ENCODE measurements around the gene NSRP1.
"Not testable (repeated sequence)": the region's sequence is repeated elsewhere in the genome, so short reads cannot be mapped to it uniquely, and the experiment has no call there.

NSRP1 gene, protein sequence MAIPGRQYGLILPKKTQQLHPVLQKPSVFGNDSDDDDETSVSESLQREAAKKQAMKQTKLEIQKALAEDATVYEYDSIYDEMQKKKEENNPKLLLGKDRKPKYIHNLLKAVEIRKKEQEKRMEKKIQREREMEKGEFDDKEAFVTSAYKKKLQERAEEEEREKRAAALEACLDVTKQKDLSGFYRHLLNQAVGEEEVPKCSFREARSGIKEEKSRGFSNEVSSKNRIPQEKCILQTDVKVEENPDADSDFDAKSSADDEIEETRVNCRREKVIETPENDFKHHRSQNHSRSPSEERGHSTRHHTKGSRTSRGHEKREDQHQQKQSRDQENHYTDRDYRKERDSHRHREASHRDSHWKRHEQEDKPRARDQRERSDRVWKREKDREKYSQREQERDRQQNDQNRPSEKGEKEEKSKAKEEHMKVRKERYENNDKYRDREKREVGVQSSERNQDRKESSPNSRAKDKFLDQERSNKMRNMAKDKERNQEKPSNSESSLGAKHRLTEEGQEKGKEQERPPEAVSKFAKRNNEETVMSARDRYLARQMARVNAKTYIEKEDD

DNA sequence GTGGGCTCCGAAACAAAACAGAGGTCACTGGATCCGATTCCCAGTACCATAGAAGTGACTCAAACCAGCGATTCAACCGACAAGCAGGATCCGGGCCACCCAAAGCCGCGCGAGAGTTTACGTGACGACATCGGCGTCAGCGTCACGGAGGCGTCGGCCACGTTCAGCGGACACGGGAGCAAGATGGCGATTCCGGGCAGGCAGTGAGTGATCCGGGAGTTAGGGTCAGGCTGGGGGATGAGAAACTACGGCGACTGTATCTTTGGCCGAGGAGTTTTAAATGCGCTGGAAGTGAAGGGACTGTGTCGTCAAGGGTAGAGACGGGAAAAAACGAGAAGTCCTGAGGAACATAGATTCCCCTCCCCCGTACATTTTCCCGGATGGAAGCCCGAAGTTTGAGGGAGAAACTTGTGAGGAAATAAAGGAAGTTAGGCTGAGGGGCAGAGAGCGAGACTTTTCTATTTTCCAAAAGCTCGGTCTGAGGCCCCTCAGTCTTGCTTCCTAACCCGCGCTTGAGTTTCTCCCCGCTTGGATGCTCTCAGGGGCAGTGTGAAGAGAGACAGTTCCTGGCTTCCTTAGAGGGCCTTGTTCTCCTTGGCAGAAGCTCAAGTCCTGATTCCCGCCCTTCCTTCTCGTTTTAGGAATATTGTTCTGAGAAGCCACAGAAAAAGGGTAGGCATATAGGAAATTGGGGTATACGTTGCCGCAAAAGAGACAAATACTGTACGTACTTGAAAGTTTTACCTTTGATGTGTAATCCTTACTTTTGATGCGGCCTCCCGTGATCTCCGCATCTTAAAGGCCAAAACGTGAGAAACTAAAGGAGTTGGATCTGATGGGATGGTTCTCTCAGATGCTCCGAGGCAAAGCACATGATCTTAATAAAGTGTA is at the start of gene NSRP1:
NSRP1 (plus strand) TSS at position 156 of the 891 bp plus-strand sequence; CDS start at position 184, 28 bp downstream.
- peak; percentile 90 to 95 for DNase-seq

DNA sequence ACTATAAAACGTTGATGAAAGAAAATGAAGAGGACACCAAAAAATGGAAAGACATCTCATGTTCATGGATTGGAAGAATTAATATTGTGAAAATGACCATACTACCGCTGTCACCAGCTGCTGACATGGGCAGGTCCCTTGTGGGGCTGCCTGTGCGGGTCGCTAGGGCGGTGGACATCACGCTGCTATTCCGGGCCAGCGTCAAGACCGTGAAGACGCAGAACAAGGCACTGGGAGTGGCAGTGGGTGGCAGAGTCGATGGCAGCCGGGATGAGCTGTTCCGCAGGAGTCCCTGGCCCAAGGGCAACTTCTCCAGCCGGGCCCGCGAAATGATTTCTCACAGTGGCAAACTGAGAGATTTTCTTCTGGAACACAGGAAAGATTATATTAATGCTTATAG is 48.2 kb upstream of the NSRP1 start:
- DNase-seq, result no peak

- no peak for DNase-seq
Measured at GRCh38 chr17:30074254-30074653, 42.4 kb upstream of the NSRP1 start.

- DNase-seq, result no peak
Measured at GRCh38 chr17:30074730-30075129, 41.9 kb upstream of the NSRP1 start.

DNA sequence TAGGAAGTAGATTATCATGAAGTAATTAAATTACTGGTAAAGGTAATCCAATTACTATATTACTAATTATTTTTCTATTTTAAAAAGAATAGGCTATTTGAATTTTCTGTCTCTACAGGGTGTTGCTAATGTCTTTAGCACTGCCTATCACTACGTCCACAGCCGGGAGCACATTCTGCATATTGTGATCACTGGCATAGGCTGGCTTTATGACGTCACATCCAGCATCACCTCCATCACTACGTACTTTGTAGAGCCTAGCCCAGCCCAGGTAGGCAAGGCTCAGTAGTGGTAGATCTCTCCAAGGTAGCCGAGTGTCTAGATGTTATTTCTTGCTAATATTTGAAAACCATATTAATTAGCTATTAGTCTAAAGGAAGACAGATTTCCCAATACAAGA is 33.8 kb upstream of the NSRP1 start:
- DNase-seq, result no peak

- no peak for DNase-seq
Measured at GRCh38 chr17:30084788-30085187, 31.8 kb upstream of the NSRP1 start.

DNA sequence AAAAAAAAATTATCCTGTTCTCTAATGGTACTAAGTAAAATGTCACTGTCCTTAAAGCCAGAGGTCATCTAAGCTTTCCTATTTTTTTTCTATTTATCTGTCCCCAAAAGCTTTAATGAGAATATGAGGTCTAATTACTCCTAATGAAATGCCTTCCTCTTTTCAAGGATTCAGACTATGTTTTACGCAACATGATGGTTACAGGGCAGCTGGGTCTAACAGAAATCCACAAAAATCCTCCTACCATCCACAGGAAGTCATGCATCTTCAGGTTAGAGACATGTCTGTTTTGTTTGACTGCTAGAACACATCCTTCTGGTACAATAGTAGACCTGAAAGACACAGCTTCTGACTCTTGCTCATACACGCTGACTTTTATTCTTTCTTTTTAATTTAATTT is 29.7 kb upstream of the NSRP1 start:
- no peak for DNase-seq

- not testable (repeated sequence) for DNase-seq
Measured at GRCh38 chr17:30087431-30087830, 29.2 kb upstream of the NSRP1 start.

- DNase-seq, result no peak
Measured at GRCh38 chr17:30091121-30091670, 25.4 kb upstream of the NSRP1 start.

DNA sequence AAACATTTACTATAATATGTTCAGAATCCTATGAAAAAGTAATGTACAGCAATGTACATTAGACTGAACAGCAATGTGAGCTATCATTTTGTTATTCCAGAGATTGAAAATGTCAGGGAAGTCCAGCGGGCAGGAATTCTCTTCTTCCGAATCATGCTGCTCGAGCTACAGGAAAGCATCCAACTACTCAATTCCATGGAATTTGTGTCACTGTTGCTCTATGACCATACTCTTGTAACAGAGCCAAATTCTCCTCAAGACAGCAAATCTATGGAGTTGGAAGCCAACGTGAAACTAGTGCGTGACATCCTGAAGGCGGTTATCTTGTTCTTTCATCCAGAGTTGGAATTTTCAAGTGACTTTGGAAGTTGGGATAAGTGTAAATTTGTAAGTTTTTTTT is 24.8 kb upstream of the NSRP1 start:
- DNase-seq, result no peak

DNA sequence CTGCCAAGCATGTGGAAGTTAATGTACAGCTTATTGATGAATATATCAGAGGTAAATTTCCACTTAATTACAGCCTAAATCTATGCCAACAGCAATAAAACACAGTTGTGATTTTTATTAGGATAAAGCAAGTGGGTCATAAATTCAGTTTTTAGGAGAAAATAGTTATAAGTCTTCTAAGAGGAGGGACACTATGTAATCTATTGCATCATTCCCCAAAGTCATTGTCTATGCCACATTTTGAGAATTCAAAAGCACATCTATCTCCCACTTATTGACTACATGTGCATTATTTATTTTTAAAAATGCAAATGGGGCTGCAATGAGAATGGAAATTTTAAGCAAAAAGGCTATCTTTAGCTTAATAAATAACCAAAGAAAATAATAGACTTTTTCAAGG is 23.7 kb upstream of the NSRP1 start:
- DNase-seq, result no peak

DNA sequence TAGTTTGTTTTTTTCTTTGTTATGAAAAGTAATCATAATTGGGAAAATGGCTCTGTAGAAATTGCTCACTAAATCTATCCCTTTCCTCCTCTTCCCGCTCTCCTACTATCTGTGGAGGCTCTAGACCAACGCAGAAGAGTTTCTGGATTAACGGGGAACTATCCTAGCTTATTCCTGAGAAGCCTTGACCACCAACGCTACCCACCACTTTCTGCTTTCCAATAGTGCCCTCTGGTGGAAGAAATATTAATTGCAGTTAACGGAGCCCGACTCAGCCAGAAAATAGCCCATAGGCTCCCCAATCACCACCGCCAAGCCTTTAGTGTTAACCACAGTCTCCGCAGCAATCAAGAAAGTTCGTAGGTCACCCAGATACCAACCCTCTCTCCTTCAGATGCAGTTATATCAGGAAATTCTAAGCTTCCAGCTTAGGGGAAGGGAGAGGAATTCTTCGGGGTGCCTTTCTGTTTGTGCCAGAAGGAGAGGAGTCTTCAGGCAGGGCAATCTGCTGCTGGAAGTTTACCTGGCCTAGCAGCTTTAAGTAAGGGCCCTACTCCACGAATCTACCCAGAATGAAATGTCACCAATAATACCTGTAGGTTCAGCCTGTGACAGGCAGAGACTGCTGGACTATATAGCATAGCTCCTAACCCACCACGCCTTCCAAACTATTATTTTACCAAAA is 23.0 kb upstream of the NSRP1 start:
- peak; percentile 20 to 46 for DNase-seq

DNA sequence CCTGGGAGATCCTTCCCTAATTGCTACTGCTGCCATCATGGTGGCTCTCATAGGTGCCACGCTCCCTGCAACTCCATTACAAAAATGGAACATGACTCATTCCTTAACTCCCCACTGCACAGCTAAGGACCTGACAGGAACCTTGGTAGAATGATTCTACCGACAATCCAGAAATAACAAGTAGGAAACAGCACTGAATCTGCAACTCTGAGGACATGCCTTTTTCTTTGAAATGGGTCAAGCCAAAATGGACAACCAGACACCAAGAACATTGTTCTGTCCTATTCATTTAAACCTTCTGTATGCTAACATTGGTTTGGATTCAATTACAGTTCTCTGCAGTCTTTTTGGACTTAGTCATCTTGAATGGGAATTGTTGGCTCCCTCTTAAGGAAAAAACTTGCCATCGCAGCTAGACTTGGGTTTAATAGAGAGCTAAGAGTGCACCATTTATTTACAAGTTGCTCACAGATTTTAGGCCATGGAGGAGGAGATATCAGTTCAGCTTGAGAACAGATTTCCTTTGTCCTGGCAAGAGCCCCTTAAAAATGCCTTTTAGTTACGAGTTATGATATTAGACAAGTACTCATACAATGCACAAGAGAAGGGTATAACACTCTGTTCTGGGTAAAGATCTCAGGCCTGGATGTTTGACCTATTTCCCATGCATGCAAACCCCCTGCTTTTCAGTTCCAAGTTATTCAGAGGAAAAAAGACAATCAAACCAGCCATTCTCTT is 20.9 kb upstream of the NSRP1 start:
- peak in 1 of 2 donors; percentile 15 for DNase-seq

DNA sequence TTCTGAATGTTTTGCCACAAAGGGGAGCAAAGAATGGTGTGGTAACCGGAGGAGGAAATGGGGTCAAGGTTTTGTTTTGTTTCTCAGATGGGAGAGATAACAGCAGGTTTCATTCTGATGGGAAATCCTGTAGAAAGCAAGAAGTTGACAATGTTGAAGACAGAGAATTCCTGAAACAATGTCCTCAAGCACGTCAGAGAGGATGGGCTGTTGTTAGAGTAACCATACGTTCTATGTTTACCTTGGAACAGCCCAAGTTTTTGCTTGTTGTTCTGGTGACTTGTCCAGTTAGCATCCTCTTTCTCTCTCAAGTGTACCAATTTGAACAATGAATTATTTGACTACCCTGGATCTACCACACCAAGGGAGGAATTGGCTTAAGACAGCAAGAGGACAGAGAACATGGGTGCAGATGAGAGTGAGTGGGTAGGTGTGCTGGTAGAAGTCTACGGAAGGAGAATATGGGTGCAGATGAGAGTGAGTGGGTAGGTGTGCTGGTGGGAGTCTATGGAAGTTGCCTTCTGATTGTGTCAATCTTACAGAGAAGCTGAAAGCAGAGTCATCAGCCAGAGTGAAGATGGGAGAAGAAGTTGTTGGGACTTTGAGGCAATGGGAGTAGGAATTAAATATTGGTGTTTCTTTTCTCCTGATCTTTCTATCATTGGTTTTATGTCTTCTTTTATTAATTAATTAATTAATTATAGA is 14.8 kb upstream of the NSRP1 start:
- DNase-seq, result no peak

DNA sequence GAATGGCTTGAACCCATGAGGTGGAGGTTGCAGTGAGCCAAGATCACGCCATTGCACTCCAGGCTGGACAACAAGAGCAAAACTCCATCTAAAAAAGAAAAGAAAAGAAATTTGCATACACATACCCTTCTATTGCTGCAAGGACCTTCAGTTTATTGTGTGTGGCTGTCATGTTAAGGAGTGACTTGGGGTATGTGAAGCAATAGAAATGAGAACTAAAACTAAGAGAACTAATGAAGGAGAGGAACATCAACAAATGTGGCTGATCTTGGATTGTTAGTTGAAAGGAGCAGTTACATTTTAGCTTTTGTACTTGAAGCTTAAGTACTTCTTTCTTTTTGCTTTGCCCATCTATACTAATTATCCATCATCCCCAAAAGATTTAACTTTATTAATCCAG is 12.7 kb upstream of the NSRP1 start:
- DNase-seq, result no peak

DNA sequence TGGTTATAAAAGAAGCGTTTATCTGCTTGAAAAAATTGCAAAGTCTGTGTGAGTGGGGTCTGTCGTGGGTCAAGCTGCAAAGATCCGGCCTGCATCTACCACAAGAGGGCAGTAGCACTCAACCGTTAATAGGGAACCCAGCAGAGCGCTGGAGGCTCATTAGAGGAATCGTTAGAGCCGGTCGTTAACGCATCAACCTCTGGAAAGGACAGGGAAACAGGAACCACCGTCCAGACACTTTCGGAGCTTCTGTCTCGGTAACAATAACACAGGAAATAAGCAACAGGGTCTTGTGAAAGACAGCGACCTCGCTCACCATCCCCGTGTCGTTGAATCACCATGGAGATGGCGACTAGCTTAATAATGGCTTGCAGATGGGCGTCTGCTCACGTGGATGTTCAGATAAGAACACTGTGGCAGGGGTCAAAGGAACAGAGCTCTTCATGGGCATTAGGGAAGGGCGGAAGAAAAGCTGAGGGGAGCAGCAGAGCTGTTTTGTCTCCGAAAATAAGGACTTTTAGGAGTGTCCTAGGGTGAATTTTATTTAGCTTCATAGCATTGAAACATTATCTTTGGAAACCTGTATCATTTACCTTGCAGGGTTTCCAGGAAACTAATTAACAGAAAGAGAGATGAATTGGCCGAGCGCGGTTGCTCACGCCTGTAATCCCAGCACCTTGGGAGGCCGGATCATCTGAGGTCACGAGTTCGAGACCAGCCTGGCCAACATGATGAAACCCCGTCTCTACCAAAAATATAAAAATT is 11.9 kb upstream of the NSRP1 start:
- DNase-seq, result peak; percentile 67 to 75

- no peak for DNase-seq
Measured at GRCh38 chr17:30112794-30113193, 3.8 kb upstream of the NSRP1 start.

DNA sequence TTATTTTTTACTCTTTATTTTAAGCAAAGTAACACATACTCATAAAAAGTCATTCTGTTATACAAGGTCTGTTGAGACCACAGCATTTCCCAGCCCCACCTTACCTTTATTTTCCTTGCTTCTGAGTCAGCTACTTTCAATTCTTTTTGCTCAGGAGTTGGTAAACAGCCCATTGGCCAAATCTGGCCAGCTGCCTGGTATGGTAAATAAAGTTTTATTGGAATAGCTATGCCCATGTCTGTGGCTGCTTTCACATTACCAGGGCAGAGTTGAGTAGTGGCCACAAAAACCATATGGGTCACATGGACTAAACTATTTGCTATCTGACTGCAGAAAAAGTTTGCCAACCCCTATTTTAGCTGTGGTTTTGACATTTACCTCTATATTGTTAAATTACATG is 3.4 kb upstream of the NSRP1 start:
- DNase-seq, result no peak

DNA sequence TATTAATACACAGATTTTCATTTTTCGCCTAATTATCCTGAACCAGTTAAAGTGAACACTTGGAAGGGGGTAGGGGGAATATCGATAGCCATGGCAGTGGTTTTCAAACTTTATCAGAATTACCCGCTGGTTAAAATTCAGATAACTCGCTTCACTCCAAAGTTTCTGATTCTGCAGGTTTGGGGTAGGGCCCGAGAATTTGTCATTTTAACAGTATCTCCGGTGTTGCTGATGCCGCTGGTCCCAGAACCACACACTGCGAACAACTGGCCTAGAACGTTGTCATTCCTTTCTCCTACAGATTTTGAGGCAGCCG is 313 bp upstream of the NSRP1 start:
- no peak for DNase-seq

GRCh38 chr17:30117675-30118081 is 1.1 kb downstream of the NSRP1 start:
- no peak for DNase-seq

DNA sequence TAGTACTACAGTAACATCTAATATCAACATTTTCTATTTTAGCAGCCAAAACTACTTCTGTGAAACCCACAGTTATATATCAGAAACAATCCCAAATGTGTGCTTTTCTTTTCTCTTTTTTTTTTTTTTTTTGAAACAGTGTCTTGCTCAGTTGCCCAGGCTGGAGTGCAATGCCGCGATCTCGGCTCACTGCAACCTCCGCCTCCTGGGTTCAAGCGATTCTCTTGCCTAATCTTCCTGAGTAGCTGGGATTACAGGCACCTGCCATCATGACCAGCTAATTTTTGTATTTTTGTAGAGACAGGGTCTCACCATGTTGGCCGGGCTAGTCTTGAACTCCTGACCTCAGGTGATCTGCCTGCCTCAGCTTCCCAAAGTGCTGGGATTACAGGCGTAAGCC is 2.0 kb downstream of the NSRP1 start:
- DNase-seq, result not testable (repeated sequence)
